H9 (cell line): Measurements from ENCODE around the gene DUSP2. TPM values are rescaled to one million over a fixed set of nuclear protein-coding genes. Genes with fewer than 3 reads are reported as not detected.

Source experiments
- DNase-seq: peaks from one replicate; pipeline ENCODE4 v3.0.0-alpha.2; 2017
- H2AFZ ChIP-seq: one replicate; pipeline ENCODE4 v1.6.1; 2013; ENCODE audit warnings: mild to moderate bottlenecking, low read length, control low read depth, moderate library complexity
- H2AK5ac ChIP-seq: 2 replicates; pipeline ENCODE4 v1.6.1; 2013; ENCODE audit warnings: low read length, control low read depth, mixed read lengths; ENCODE audit not compliant: insufficient read length
- H2BK120ac ChIP-seq: one replicate; pipeline ENCODE4 v1.6.1; 2013; ENCODE audit warnings: low read depth, mild to moderate bottlenecking, low read length, control low read depth, inconsistent platforms; ENCODE audit not compliant: poor library complexity, severe bottlenecking
- H2BK12ac ChIP-seq: 2 replicates; pipeline ENCODE4 v1.6.1; 2013; ENCODE audit warnings: low read length, control low read depth, mixed read lengths, low read depth; ENCODE audit not compliant: insufficient read length
- H2BK15ac ChIP-seq: 2 replicates; pipeline ENCODE4 v1.6.1; 2013; ENCODE audit warnings: low read depth, low read length, control low read depth
- H2BK20ac ChIP-seq: one replicate; pipeline ENCODE4 v1.6.1; 2013; ENCODE audit warnings: low read depth, mild to moderate bottlenecking, low read length, control low read depth, inconsistent platforms; ENCODE audit not compliant: poor library complexity, severe bottlenecking
- H2BK5ac ChIP-seq: 2 replicates; pipeline ENCODE4 v1.6.1; 2013; ENCODE audit warnings: low read length, control low read depth, mixed read lengths; ENCODE audit not compliant: insufficient read length
- H3K14ac ChIP-seq: 2 replicates; pipeline ENCODE4 v1.6.1; 2013; ENCODE audit warnings: low read length, control low read depth; ENCODE audit not compliant: insufficient read depth
- H3K18ac ChIP-seq: 2 replicates; pipeline ENCODE4 v1.6.1; 2013; ENCODE audit warnings: low read depth, mild to moderate bottlenecking, mixed read lengths, low read length, control low read depth; ENCODE audit not compliant: insufficient read length
- H3K23ac ChIP-seq: 2 replicates; pipeline ENCODE4 v1.6.1; 2013; ENCODE audit warnings: low read length, control low read depth, mixed read lengths, low read depth; ENCODE audit not compliant: insufficient read length
- H3K23me2 ChIP-seq: 2 replicates; pipeline ENCODE4 v1.6.1; 2013; ENCODE audit warnings: low read depth, mild to moderate bottlenecking, mixed read lengths, low read length, control low read depth; ENCODE audit not compliant: insufficient read length, poor library complexity, severe bottlenecking
- H3K27ac ChIP-seq: 2 replicates; pipeline ENCODE4 v1.5.1; 2013; ENCODE audit warnings: low read length, control low read depth, mixed read lengths, low read depth; ENCODE audit not compliant: insufficient read length
- H3K27me3 ChIP-seq: 2 replicates; pipeline ENCODE4 v1.6.1; 2013; ENCODE audit warnings: low read length, control low read depth, inconsistent platforms; ENCODE audit not compliant: insufficient read depth
- H3K4ac ChIP-seq: 2 replicates; pipeline ENCODE4 v1.6.1; 2013; ENCODE audit warnings: low read depth, mild to moderate bottlenecking, control low read depth, inconsistent platforms, low read length, moderate library complexity
- H3K4me1 ChIP-seq: 2 replicates; pipeline ENCODE4 v1.6.1; 2013; ENCODE audit warnings: low read length, control low read depth, inconsistent platforms; ENCODE audit not compliant: insufficient read depth
- H3K4me2 ChIP-seq: 2 replicates; pipeline ENCODE4 v1.6.1; 2013; ENCODE audit warnings: low read length, control low read depth, mixed read lengths; ENCODE audit not compliant: insufficient read length, insufficient read depth
- H3K56ac ChIP-seq: 2 replicates; pipeline ENCODE4 v1.6.1; 2013; ENCODE audit warnings: low read depth, mild to moderate bottlenecking, mixed read lengths, low read length, control low read depth; ENCODE audit not compliant: insufficient read length
- H3K79me1 ChIP-seq: 2 replicates; pipeline ENCODE4 v1.6.1; 2013; ENCODE audit warnings: low read depth, mild to moderate bottlenecking, moderate library complexity, low read length, control low read depth, inconsistent platforms; ENCODE audit not compliant: insufficient read depth, poor library complexity, severe bottlenecking
- H3K79me2 ChIP-seq: 2 replicates; pipeline ENCODE4 v1.6.1; 2013; ENCODE audit warnings: low read length, control low read depth, inconsistent platforms; ENCODE audit not compliant: insufficient read depth
- H3K9ac ChIP-seq: 2 replicates; pipeline ENCODE4 v1.6.1; 2013; ENCODE audit warnings: low read length, control low read depth, mixed read lengths; ENCODE audit not compliant: insufficient read length; ENCODE audit errors: extremely low read depth
- H3K9me3 ChIP-seq: one replicate; pipeline ENCODE4 v1.6.1; 2013; ENCODE audit warnings: low read depth, low read length, inconsistent platforms; ENCODE audit not compliant: control insufficient read depth
- H3T11ph ChIP-seq: one replicate; pipeline ENCODE4 v1.6.1; 2013; ENCODE audit warnings: mild to moderate bottlenecking, low read length, control low read depth, inconsistent platforms
- H4K20me1 ChIP-seq: one replicate; pipeline ENCODE4 v1.6.1; 2013; ENCODE audit not compliant: control insufficient read depth, insufficient read length, insufficient read depth
- H4K5ac ChIP-seq: 2 replicates; pipeline ENCODE4 v1.6.1; 2013; ENCODE audit warnings: low read depth, mild to moderate bottlenecking, mixed read lengths, low read length, control low read depth; ENCODE audit not compliant: insufficient read length
- H4K8ac ChIP-seq: replicated peaks from 2 replicates; pipeline ENCODE4 v1.6.1; 2013; ENCODE audit warnings: low read length, control low read depth, mixed read lengths, low read depth; ENCODE audit not compliant: insufficient read length
- H4K91ac ChIP-seq: 2 replicates; pipeline ENCODE4 v1.6.1; 2013; ENCODE audit warnings: low read depth, mild to moderate bottlenecking, moderate library complexity, mixed read lengths, low read length, control low read depth; ENCODE audit not compliant: insufficient read length
- H3K27ac Mint-ChIP-seq, 3 experiments: 2 replicates in 2 of 3; 3 replicates in 1 of 3; pipeline ENCODE4 v1.8.0; 2020 to 2021; ENCODE audit warnings: mixed read lengths in 3 of 3, mild to moderate bottlenecking in 1 of 3, moderate library complexity in 1 of 3
- H3K27me3 Mint-ChIP-seq: 2 replicates; pipeline ENCODE4 v1.8.0; 2021; ENCODE audit warnings: low read depth, mild to moderate bottlenecking, moderate library complexity, mixed read lengths
- H3K36me3 Mint-ChIP-seq, 3 experiments: 2 replicates in 2 of 3; 3 replicates in 1 of 3; pipeline ENCODE4 v1.8.0; 2020 to 2021; ENCODE audit warnings: low read depth in 3 of 3, mixed read lengths in 3 of 3; ENCODE audit not compliant: insufficient read depth in 1 of 3
- H3K4me1 Mint-ChIP-seq, 2 experiments: 2 replicates each; pipeline ENCODE4 v1.8.0; 2020; ENCODE audit warnings: mixed read lengths in 2 of 2
- H3K4me3 Mint-ChIP-seq, 2 experiments: 2 replicates in 1 of 2; 3 replicates in 1 of 2; pipeline ENCODE4 v1.8.0; 2020 to 2021; ENCODE audit warnings: mild to moderate bottlenecking in 2 of 2, mixed read lengths in 2 of 2, moderate library complexity in 1 of 2
- H3K9me3 Mint-ChIP-seq, 2 experiments: 2 replicates in 1 of 2; 3 replicates in 1 of 2; pipeline ENCODE4 v1.8.0; 2020; ENCODE audit warnings: mild to moderate bottlenecking in 2 of 2, mixed read lengths in 2 of 2, moderate library complexity in 1 of 2
- WGBS: extraction: QIAGEN DNeasy Blood & Tissue Kit; methylation state at CpG from one replicate; pipeline ENCODE4 v1.1.7; 2013; ENCODE audit warnings: missing lambda C conversion rate, low lambda C conversion rate, mixed read lengths; ENCODE audit not compliant: insufficient read length; ENCODE audit errors: extremely low coverage; 5-methylcytosine and 5-hydroxymethylcytosine counted together
- total RNA-seq: library from RNA; stranded (reverse); gene quantifications from 2 replicates; pipeline ENCODE4 v1.2.1, GENCODE V29; 2021
- TF ChIP-seq, protein P1 (sequence below): fragments of 200-600 bp; sonication (generic); conservative IDR thresholded peaks from 3 replicates; pipeline ENCODE4 v1.8.0; 2021; ENCODE audit warnings: antibody characterized with exemption, mild to moderate bottlenecking

DUSP2 gene
- total RNA-seq, 1 experiment from 2014 or later = 14.9 TPM

DNA sequence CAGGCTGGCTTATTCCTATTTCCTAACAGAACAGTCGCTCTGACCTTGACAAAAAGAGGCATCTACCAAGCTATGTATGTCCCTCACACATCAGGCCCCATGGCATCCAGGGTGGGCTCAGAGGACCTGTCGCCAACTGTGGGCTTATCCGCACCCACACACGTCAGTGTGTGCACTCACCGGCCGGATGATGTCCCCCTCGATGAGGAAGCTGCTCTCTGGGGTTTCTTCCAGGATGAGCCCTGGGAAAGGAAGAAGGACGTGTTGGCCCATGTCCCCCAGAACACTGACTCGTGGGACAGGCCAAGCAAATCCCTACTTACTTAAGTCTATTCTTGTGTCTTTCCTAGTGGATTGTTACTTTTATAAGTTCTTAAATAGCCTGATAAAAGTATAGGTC lies 10.1 kb downstream of the DUSP2 start:
- no peak overlapping the region for H2BK15ac ChIP-seq

More for the DNA sequence above, 10.1 kb downstream of the DUSP2 start:
- Histone ChIP-seq H3K79me1 (no peaks in the 10 kb centered on the region), H3K9me3 (no peaks in the 10 kb centered on the region), H4K91ac (no peak overlapping the region), H3K14ac (no peak overlapping the region), H2AK5ac (no peak overlapping the region), H3K4me1 (no peaks in the 10 kb centered on the region), H3K27ac (no peak overlapping the region), H4K5ac (no peak overlapping the region), H3K23me2 (no peaks in the 10 kb centered on the region), H2AFZ (no peak overlapping the region), H4K8ac (no peak overlapping the region), H3K18ac (no peak overlapping the region), H3K4ac (no peak overlapping the region), H4K20me1 (no peaks in the 10 kb centered on the region), H3K56ac (no peak overlapping the region), H3K9ac (no peak overlapping the region), H3K4me2 (no peak overlapping the region), H2BK5ac (no peak overlapping the region), H2BK120ac (no peak overlapping the region), H3K23ac (no peak overlapping the region), H3T11ph (no peak overlapping the region), H2BK12ac (no peak overlapping the region), H2BK20ac (no peak overlapping the region), H3K79me2 (no peaks in the 10 kb centered on the region), H3K27me3 (no peaks in the 10 kb centered on the region)
- no peak overlapping the region for H3K27ac Mint-ChIP-seq
- H3K4me1 Mint-ChIP-seq = peaks cover 10 to 14% of the 10 kb centered on the region in 2 experiments
- TF ChIP-seq, protein P1, sequence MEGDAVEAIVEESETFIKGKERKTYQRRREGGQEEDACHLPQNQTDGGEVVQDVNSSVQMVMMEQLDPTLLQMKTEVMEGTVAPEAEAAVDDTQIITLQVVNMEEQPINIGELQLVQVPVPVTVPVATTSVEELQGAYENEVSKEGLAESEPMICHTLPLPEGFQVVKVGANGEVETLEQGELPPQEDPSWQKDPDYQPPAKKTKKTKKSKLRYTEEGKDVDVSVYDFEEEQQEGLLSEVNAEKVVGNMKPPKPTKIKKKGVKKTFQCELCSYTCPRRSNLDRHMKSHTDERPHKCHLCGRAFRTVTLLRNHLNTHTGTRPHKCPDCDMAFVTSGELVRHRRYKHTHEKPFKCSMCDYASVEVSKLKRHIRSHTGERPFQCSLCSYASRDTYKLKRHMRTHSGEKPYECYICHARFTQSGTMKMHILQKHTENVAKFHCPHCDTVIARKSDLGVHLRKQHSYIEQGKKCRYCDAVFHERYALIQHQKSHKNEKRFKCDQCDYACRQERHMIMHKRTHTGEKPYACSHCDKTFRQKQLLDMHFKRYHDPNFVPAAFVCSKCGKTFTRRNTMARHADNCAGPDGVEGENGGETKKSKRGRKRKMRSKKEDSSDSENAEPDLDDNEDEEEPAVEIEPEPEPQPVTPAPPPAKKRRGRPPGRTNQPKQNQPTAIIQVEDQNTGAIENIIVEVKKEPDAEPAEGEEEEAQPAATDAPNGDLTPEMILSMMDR = no peak
- no CpG with 5 or more reads among the region's 9 CpGs for WGBS
- DNase-seq = no peak
- peaks cover 14% of the 10 kb centered on the region for H3K27me3 Mint-ChIP-seq
- H3K4me3 Mint-ChIP-seq = no peak overlapping the region; a peak in 1 of 5 replicates
- no peaks in the 10 kb centered on the region for H3K9me3 Mint-ChIP-seq
- no peaks in the 10 kb centered on the region for H3K36me3 Mint-ChIP-seq
